ENCODE results near the gene PDIA2.

Gene PDIA2

GRCh38 chr16:285146-286055 is 2.4 kb downstream of the PDIA2 start:
- Histone ChIP-seq H2BK120ac (ENCODE audit: low read depth, low read length) (no peak overlapping the region), H2AK5ac (ENCODE audit: low read length) (no peak overlapping the region), H3K27me3 (ENCODE audit: insufficient read depth, low read length, poor library complexity) (no peaks in the 10 kb centered on the region), H3K9ac (ENCODE audit: low read length) (no peak overlapping the region), H3K4me1 (ENCODE audit: control insufficient read depth, low read depth, low read length) (no peaks in the 10 kb centered on the region), H4K8ac (ENCODE audit: low read depth, low read length) (no peak overlapping the region), H3K4me2 (ENCODE audit: low read length) (no peak overlapping the region), H3K4me3 (ENCODE audit: low read length) (no peak overlapping the region), H3K56ac (ENCODE audit: low read length) (no peak overlapping the region), H3K79me2 (ENCODE audit: control insufficient read depth, insufficient read depth, low read length) (no peaks in the 10 kb centered on the region), H3K23ac (ENCODE audit: low read length) (no peak overlapping the region), H2BK15ac (replicated peaks; ENCODE audit: low read depth) (no peak overlapping the region), H3K4ac (ENCODE audit: low read depth, low read length) (no peak overlapping the region), H3K36me3 (ENCODE audit: control insufficient read depth, insufficient read depth, low read length) (peaks cover 7% of the 10 kb centered on the region), H3K79me1 (ENCODE audit: low read length) (no peaks in the 10 kb centered on the region), H4K5ac (ENCODE audit: low read length) (no peak overlapping the region), H3K18ac (ENCODE audit: low read length) (no peak overlapping the region), H3K27ac (ENCODE audit: low read depth, low read length) (no peak overlapping the region), H2BK5ac (ENCODE audit: low read length) (no peak overlapping the region)
- no CpG with 5 or more reads among the region's 48 CpGs for WGBS (ENCODE audit: extremely low coverage, insufficient coverage, low lambda C conversion rate)
- no peak for DNase-seq

- Histone ChIP-seq H3K27me3 (ENCODE audit: insufficient read depth, low read length, poor library complexity) (no peaks in the 10 kb centered on the region), H3K79me1 (ENCODE audit: low read length) (no peaks in the 10 kb centered on the region), H3K23ac (ENCODE audit: low read length) (no peak overlapping the region), H2BK120ac (ENCODE audit: low read depth, low read length) (no peak overlapping the region), H3K79me2 (ENCODE audit: control insufficient read depth, insufficient read depth, low read length) (no peaks in the 10 kb centered on the region), H3K9ac (ENCODE audit: low read length) (no peak overlapping the region), H4K8ac (ENCODE audit: low read depth, low read length) (no peak overlapping the region), H4K5ac (ENCODE audit: low read length) (no peak overlapping the region), H3K18ac (ENCODE audit: low read length) (no peak overlapping the region), H3K4me1 (ENCODE audit: control insufficient read depth, low read depth, low read length) (no peaks in the 10 kb centered on the region), H2AK5ac (ENCODE audit: low read length) (no peak overlapping the region), H3K4ac (ENCODE audit: low read depth, low read length) (no peak overlapping the region), H3K36me3 (ENCODE audit: control insufficient read depth, insufficient read depth, low read length) (peaks cover 7% of the 10 kb centered on the region), H3K4me2 (ENCODE audit: low read length) (no peak overlapping the region), H3K56ac (ENCODE audit: low read length) (no peak overlapping the region), H3K27ac (ENCODE audit: low read depth, low read length) (no peak overlapping the region), H3K4me3 (ENCODE audit: low read length) (no peak overlapping the region), H2BK5ac (ENCODE audit: low read length) (no peak overlapping the region), H2BK15ac (replicated peaks; ENCODE audit: low read depth) (no peak overlapping the region)
- DNase-seq: no peak
- WGBS (ENCODE audit: extremely low coverage, insufficient coverage, low lambda C conversion rate): no CpG with 5 or more reads among the region's 22 CpGs
These were observed 3.7 kb downstream of the PDIA2 start for GRCh38 chr16:286491-287297.

- H3K4me3 ChIP-seq (ENCODE audit: low read length): no peak overlapping the region
- no peaks in the 10 kb centered on the region for H3K79me2 ChIP-seq (ENCODE audit: control insufficient read depth, insufficient read depth, low read length)
- H3K9ac ChIP-seq (ENCODE audit: low read length): no peak overlapping the region
- no peaks in the 10 kb centered on the region for H3K4me1 ChIP-seq (ENCODE audit: control insufficient read depth, low read depth, low read length)
- H3K27me3 ChIP-seq (ENCODE audit: insufficient read depth, low read length, poor library complexity): no peaks in the 10 kb centered on the region
- H2BK15ac ChIP-seq (replicated peaks; ENCODE audit: low read depth): no peak overlapping the region
- no peak overlapping the region for H3K4me2 ChIP-seq (ENCODE audit: low read length)
- H3K79me1 ChIP-seq (ENCODE audit: low read length): no peaks in the 10 kb centered on the region
- H2AK5ac ChIP-seq (ENCODE audit: low read length): no peak overlapping the region
- H3K36me3 ChIP-seq (ENCODE audit: control insufficient read depth, insufficient read depth, low read length): peaks cover 7% of the 10 kb centered on the region
- WGBS (ENCODE audit: extremely low coverage, insufficient coverage, low lambda C conversion rate): no CpG with 5 or more reads among the region's 16 CpGs
- no peak overlapping the region for H4K8ac ChIP-seq (ENCODE audit: low read depth, low read length)
- H2BK120ac ChIP-seq (ENCODE audit: low read depth, low read length): no peak overlapping the region
- H2BK5ac ChIP-seq (ENCODE audit: low read length): no peak overlapping the region
- no peak for DNase-seq
- no peak overlapping the region for H3K56ac ChIP-seq (ENCODE audit: low read length)
- no peak overlapping the region for H3K27ac ChIP-seq (ENCODE audit: low read depth, low read length)
- no peak overlapping the region for H4K5ac ChIP-seq (ENCODE audit: low read length)
- no peak overlapping the region for H3K23ac ChIP-seq (ENCODE audit: low read length)
- H3K4ac ChIP-seq (ENCODE audit: low read depth, low read length): no peak overlapping the region
- H3K18ac ChIP-seq (ENCODE audit: low read length): no peak overlapping the region
These were observed 4.4 kb downstream of the PDIA2 start for GRCh38 chr16:287298-287811.

DNA sequence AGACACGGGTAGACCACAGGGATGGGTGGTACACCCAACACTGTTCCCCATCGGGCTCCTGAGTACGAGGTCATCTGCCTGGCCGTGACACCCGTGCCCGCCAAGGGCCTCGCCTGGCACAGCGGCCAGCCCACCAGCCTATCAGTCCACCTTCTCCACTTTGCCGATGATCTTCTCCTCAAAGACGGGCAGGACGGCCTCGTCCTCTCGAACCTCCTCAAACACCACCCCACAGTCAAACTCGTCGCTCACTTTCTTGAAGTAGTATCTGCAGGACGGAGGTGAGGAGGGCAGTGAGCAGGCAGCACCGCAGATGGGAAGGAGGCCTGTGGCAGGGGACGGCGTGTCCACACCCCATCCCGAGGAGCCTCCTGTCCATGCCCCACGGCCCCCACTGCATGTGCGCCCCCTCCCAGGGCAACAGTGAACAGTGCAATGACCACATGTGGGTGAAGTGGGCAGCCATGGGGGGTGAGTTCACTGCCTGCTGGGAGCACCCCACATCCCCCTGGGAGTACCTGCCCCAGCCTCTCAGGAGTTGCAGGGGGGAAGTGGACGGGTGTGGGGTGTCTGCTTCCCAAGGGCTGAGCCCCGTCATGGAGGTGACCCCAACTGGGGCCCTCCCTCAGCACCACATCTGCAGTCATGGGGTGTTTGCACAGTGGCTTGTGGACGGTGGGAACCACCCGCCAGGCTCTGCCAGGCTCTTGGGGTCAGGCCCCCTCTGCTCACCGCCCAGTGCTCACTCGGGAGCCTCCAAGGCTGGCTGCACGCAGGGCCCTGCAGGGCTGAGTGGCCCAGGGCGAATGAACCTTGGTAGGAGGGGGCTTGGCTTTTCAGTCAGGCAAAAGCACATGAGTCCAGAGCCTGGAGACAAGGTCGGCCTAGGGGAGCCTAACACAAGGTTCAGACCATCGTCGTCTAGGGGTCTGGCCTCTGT is 5.3 kb downstream of the PDIA2 start:
- H3K79me2 ChIP-seq (ENCODE audit: control insufficient read depth, insufficient read depth, low read length): no peaks in the 10 kb centered on the region
- H2BK5ac ChIP-seq (ENCODE audit: low read length): no peak overlapping the region
- no peak overlapping the region for H2AK5ac ChIP-seq (ENCODE audit: low read length)
- H3K4me1 ChIP-seq (ENCODE audit: control insufficient read depth, low read depth, low read length): no peaks in the 10 kb centered on the region
- no peaks in the 10 kb centered on the region for H3K27me3 ChIP-seq (ENCODE audit: insufficient read depth, low read length, poor library complexity)
- no peak overlapping the region for H3K23ac ChIP-seq (ENCODE audit: low read length)
- H3K4me3 ChIP-seq (ENCODE audit: low read length): no peak overlapping the region
- H3K4ac ChIP-seq (ENCODE audit: low read depth, low read length): no peak overlapping the region
- H4K5ac ChIP-seq (ENCODE audit: low read length): no peak overlapping the region
- H3K56ac ChIP-seq (ENCODE audit: low read length): no peak overlapping the region
- H3K4me2 ChIP-seq (ENCODE audit: low read length): no peak overlapping the region
- H3K79me1 ChIP-seq (ENCODE audit: low read length): no peaks in the 10 kb centered on the region
- H3K27ac ChIP-seq (ENCODE audit: low read depth, low read length): no peak overlapping the region
- no peak overlapping the region for H3K9ac ChIP-seq (ENCODE audit: low read length)
- H4K8ac ChIP-seq (ENCODE audit: low read depth, low read length): no peak overlapping the region
- WGBS (ENCODE audit: extremely low coverage, insufficient coverage, low lambda C conversion rate): no CpG with 5 or more reads among the region's 33 CpGs
- no peak overlapping the region for H2BK120ac ChIP-seq (ENCODE audit: low read depth, low read length)
- DNase-seq: no peak
- H2BK15ac ChIP-seq (replicated peaks; ENCODE audit: low read depth): no peak overlapping the region
- H3K18ac ChIP-seq (ENCODE audit: low read length): no peak overlapping the region
- H3K36me3 ChIP-seq (ENCODE audit: control insufficient read depth, insufficient read depth, low read length): peaks cover 7% of the 10 kb centered on the region

GRCh38 chr16:289395-289997 is 6.5 kb downstream of the PDIA2 start:
- H3K4me2 ChIP-seq (ENCODE audit: low read length): no peak overlapping the region
- H3K79me1 ChIP-seq (ENCODE audit: low read length): no peaks in the 10 kb centered on the region

More at GRCh38 chr16:289395-289997, 6.5 kb downstream of the PDIA2 start:
- Histone ChIP-seq H4K8ac (ENCODE audit: low read depth, low read length) (no peak overlapping the region), H3K79me2 (ENCODE audit: control insufficient read depth, insufficient read depth, low read length) (no peaks in the 10 kb centered on the region), H3K4me1 (ENCODE audit: control insufficient read depth, low read depth, low read length) (no peaks in the 10 kb centered on the region), H3K9ac (ENCODE audit: low read length) (no peak overlapping the region), H3K4ac (ENCODE audit: low read depth, low read length) (no peak overlapping the region), H2BK5ac (ENCODE audit: low read length) (no peak overlapping the region), H3K23ac (ENCODE audit: low read length) (no peak overlapping the region), H2BK120ac (ENCODE audit: low read depth, low read length) (no peak overlapping the region), H3K4me3 (ENCODE audit: low read length) (no peak overlapping the region), H2BK15ac (replicated peaks; ENCODE audit: low read depth) (no peak overlapping the region), H2AK5ac (ENCODE audit: low read length) (no peak overlapping the region), H3K18ac (ENCODE audit: low read length) (no peak overlapping the region), H3K56ac (ENCODE audit: low read length) (no peak overlapping the region), H3K36me3 (ENCODE audit: control insufficient read depth, insufficient read depth, low read length) (peaks cover 7% of the 10 kb centered on the region), H3K27ac (ENCODE audit: low read depth, low read length) (no peak overlapping the region), H4K5ac (ENCODE audit: low read length) (no peak overlapping the region), H3K27me3 (ENCODE audit: insufficient read depth, low read length, poor library complexity) (no peaks in the 10 kb centered on the region)
- DNase-seq: no peak
- no CpG with 5 or more reads among the region's 22 CpGs for WGBS (ENCODE audit: extremely low coverage, insufficient coverage, low lambda C conversion rate)
